ENCODE measurements around the gene MAN2B1.
"Not testable (repeated sequence)": the region's sequence is repeated elsewhere in the genome, so short reads cannot be mapped to it uniquely, and the experiment has no call there.

The MAN2B1 gene

GRCh38 chr19:12687496-12688196, 21.1 kb upstream of the MAN2B1 start, which contains the start of gene GNG14:
Gene GNG14 (plus strand): TSS chr19:12687998. CDS start chr19:12688049, 51 bp downstream.
- no peak for DNase-seq

DNA sequence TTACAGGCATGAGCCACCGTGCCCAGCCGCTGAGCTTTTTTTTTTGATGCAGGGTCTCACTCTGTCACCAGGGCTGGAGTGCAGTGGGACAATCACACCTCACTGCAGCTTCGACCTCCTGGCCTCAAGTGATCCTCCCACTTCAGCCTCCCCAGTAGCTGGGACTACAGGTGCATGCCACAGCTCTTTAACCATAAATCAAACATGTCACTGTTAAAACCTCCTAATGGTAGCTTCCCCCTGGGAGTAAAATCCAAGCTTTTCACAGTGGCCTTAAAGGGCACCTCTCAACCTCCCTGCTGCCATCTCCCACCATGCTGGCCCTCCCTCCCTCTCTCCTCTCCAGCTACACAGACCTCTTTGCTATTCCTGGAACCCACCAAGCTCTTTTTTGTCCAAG, 19.3 kb upstream of the MAN2B1 start:
- DNase-seq, result no peak

GRCh38 chr19:12681074-12681987, 14.8 kb upstream of the MAN2B1 start, which contains the start of gene DHPS:
Gene DHPS (minus strand): TSS chr19:12681880. CDS start chr19:12681766, 114 bp downstream.
- peak; percentile 99 for DNase-seq

- DNase-seq, result no peak
These were observed 13.5 kb upstream of the MAN2B1 start for GRCh38 chr19:12680034-12680433.

GRCh38 chr19:12678039-12678438, 11.5 kb upstream of the MAN2B1 start:
- not testable (repeated sequence) for DNase-seq

DNA sequence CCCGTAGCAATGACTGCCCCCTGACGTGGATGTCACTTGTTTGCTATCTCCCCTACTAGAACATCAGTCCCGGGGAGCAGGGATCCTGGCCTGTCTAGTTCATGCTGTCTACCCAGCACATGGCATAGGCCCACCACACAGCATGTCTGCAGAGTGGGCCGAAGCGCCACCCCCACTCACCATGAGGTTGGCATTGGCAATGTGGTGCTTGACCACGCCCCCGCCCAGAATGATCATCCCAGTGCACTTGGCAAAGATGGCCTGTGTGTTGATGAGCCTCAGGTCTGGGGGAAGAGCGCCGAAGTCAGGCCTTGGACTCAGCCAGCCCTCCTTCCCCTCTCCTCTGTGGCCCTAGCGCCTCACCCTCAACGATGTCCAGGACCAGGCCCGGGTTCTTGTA, 10.4 kb upstream of the MAN2B1 start:
- no peak for DNase-seq

GRCh38 chr19:12676384-12676792, 9.8 kb upstream of the MAN2B1 start:
- peak; percentile 18 for DNase-seq

DNA sequence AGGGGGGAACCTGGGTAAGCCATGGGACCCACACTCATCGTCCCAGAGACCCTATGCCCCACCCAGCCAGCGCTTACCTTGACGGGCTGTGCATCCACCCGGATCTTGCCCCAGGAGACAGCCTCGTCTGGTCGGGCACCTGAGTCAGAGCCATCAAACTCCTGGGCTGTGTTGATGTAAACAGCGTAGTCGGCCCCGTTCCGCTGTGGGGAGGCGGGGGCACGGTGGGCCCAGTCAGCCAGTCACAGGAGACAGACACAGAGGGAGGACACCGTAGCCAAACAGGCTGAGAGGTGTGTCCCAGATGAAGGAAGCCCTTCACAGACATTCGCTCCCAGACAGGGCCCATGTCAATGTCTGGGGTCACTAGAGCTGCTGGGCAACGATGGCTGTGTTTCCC, 9.4 kb upstream of the MAN2B1 start:
- DNase-seq, result no peak

DNA sequence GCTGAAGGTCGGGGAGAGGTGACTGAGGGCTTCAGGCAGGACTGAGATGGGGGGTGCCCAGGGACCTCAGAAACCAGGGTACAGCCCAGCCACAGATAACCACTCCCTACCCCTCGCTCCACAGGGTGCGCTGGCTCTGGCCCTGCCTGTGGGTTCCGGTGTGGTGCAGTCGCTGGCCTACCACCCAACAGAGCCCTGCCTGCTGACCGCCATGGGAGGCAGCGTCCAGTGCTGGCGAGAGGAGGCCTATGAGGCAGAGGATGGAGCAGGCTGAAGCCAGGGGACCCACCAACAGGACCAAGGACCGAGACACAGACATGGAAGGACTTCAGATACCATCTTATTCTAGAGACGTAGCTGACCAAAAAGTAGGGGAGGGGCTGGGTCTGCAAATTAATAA, 8.9 kb upstream of the MAN2B1 start:
- no peak for DNase-seq

DNA sequence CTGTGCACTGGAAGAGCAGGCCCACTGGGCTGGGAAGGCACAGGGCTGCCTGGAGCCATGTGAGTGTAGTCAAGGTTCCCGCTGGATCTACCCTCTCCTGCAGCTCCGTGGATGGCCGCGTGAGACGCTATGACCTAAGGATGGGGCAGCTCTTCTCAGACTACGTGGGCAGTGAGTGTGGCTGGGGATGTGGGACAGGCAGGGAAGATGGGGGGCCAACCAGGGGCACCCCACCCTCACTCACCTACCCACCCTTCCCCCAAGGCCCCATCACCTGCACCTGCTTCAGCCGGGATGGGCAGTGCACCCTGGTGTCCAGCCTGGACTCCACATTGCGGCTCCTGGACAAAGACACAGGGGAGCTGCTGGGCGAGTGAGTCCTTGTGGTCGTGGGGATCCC, 6.2 kb upstream of the MAN2B1 start:
- no peak for DNase-seq

GRCh38 chr19:12670159-12670928, 3.8 kb upstream of the MAN2B1 start:
- no peak for DNase-seq

DNA sequence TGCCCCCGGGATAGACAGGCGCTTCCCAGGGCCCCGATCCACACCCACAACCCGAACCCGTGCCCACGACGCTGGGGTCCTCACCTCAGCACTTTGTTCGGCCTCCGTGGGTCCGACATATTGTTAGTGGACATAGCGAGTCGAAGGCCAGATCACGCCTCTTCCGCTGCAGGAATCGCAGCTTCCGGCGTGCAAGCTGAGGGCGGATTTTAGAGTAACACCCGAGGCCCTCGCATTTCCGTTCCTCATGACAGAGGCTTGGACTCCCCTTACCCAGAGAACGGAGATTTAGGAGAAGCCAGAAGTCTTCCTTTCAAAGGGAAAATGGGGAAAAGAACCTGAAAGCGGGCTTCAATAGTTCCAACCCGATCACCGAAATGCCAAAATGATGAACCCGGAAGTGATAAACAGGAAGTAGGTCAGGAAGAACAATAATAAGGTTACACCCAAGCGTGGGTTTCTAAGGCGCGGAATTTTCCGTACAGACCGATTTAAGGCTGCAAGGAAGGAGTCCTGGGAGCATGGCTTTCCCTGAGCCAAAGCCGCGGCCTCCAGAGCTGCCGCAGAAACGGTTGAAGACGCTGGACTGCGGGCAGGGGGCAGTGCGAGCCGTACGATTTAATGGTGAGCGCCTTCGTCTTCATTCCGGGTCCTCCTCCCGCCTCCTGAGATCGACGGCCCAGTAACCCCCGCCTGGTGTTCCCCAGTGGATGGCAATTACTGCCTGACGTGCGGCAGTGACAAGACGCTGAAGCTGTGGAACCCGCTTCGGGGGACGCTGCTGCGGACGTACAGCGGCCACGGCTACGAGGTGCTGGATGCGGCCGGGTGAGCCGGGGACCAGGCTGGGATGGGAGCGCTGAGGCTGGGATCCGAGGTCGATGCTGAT, 3.0 kb upstream of the MAN2B1 start:
- DNase-seq, result peak; percentile 69

GRCh38 chr19:12668932-12669269, 2.4 kb upstream of the MAN2B1 start:
- DNase-seq, result no peak

DNA sequence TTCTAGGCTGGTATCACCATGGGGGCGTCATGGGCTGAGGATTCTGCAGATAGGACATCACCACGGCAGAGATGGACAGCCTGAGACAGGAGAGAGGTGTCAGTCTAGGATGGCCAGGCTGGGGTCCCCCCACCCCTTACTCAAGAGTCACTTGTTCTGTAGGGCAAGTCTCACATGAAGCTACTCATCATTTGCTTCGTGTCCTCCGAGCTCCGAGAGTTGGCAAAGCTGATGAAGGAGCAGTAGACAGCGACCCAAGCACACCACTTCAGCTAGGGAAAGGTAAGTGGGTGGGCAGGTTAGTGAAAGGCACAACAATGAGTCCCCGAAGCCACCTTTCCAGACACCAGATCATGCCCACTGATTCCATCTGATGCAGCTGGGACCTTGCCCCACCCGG, 1.8 kb upstream of the MAN2B1 start:
- no peak for DNase-seq

DNA sequence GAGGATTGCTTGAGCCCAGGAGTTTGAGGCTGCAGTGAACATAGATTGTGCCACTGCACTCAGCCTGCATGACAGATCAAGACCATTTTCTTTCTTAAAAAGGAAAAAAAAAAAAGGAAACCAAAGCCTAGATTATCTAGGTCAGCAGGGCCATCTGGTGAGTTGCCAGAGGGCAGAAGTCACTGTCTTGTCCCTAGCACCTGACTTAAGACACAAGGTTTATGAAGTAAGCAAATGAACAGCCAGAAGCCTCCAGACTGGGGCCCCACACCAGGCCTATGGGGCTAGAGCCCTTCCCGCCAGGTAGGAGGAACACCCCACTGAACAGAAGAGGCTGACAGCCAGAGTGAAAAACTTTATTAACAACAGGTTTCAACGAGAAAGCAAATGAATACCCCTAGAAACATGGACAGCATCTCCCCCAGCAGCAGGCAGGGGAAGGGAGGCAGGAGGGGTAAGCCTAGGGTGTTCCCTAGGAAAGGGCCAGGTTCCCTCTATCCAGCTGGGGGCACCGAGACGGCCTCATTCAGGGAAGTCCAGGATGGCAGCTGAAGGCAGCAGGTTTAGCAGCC, 1.3 kb upstream of the MAN2B1 start:
- DNase-seq, result no peak

DNA sequence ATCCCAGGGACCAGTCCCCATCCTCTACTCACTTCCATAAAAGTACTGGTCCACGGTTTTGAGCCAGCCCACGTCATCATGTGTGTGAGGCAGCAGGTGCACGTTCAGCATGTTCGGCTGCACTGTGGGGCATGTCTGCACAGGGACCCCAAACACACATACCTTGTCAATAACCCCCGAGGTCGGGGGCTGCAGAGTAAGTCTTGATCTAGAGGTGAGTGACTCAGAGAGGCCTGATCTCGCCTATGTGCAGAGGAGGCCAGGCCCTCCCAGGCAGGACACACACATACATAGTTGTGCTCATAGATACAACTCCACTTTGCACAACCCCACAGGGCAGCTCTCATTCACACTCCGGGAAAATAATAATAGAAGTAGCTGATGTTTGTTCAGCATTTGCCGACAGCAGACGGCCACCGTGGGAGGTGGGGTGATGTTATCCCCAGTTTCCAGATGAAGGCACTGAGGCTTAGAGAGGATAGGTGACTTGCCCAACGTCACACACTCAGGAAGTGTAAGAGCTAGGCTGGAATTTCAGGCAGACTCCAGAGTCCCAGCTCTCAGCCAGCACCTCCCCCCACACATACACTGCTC, 774 bp downstream of the MAN2B1 start:
- no peak for DNase-seq

DNA sequence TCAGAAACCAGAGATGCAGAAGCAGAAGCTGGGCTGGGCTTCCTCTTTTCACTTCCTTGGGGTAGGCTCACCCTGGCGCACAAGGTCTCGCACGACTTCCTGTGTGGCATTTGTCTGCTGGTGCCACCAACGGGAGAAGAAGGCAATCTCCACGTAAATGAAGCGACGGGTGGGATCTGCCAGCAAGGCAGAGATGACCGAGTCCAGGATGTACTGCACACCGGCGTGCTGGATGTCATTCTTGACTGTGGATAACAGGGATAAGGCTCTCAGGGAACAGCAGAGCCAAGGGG, 1.3 kb downstream of the MAN2B1 start:
- no peak for DNase-seq

- DNase-seq, result no peak
These were observed 1.9 kb downstream of the MAN2B1 start for GRCh38 chr19:12664406-12665280.

- DNase-seq, result no peak
These were observed 5.6 kb downstream of the MAN2B1 start for GRCh38 chr19:12660980-12661379.

GRCh38 chr19:12657966-12658365, 8.6 kb downstream of the MAN2B1 start:
- no peak for DNase-seq

All from DMS 273 treated with DMSO at 0.1 percent for 48 hours (cell line).